Endodermal cell (in vitro differentiated cells): ENCODE results near the gene SLC6A11. TPM values are rescaled to one million over a fixed set of nuclear protein-coding genes. Genes with fewer than 3 reads are reported as not detected.

Experiments used
- DNase-seq: peaks from one replicate; pipeline ENCODE4 v3.0.0-alpha.2; 2017
- H3K27ac ChIP-seq: 2 replicates; pipeline ENCODE4 v1.5.1; 2013; ENCODE audit warnings: mild to moderate bottlenecking, low read depth, low read length, moderate library complexity
- H3K27me3 ChIP-seq: 2 replicates; pipeline ENCODE4 v1.6.1; 2013; ENCODE audit warnings: mild to moderate bottlenecking, low read length, moderate library complexity; ENCODE audit not compliant: insufficient read depth, control insufficient read depth, poor library complexity, severe bottlenecking
- H3K36me3 ChIP-seq: 2 replicates; pipeline ENCODE4 v1.7.0; 2013; ENCODE audit warnings: mild to moderate bottlenecking, low read length, moderate library complexity; ENCODE audit not compliant: control insufficient read depth, insufficient read depth
- H3K4me1 ChIP-seq: one replicate; pipeline ENCODE4 v1.7.0; 2013; ENCODE audit warnings: low read length; ENCODE audit not compliant: control insufficient read depth, insufficient read depth
- H3K4me3 ChIP-seq: 2 replicates; pipeline ENCODE4 v1.5.1; 2013; ENCODE audit warnings: mild to moderate bottlenecking, low read length, moderate library complexity
- H3K9ac ChIP-seq: 2 replicates; pipeline ENCODE4 v1.6.1; 2013; ENCODE audit warnings: mild to moderate bottlenecking, low read length, moderate library complexity; ENCODE audit not compliant: poor library complexity, severe bottlenecking; ENCODE audit errors: extremely low read depth
- H3K9me3 ChIP-seq: 2 replicates; pipeline ENCODE4 v1.6.1; 2013; ENCODE audit warnings: mild to moderate bottlenecking, low read length, moderate library complexity; ENCODE audit not compliant: control insufficient read depth
- H3K27ac Mint-ChIP-seq: 2 replicates; pipeline ENCODE4 v1.8.0; 2020; ENCODE audit warnings: mixed read lengths
- H3K27me3 Mint-ChIP-seq: 2 replicates; pipeline ENCODE4 v1.8.0; 2021; ENCODE audit warnings: mild to moderate bottlenecking, mixed read lengths; ENCODE audit not compliant: insufficient read depth
- H3K36me3 Mint-ChIP-seq: 2 replicates; pipeline ENCODE4 v1.8.0; 2020; ENCODE audit warnings: low read depth, mixed read lengths
- H3K4me1 Mint-ChIP-seq: 2 replicates; pipeline ENCODE4 v1.8.0; 2020; ENCODE audit warnings: mixed read lengths
- H3K4me3 Mint-ChIP-seq: 2 replicates; pipeline ENCODE4 v1.8.0; 2020; ENCODE audit warnings: mild to moderate bottlenecking, moderate library complexity, mixed read lengths
- H3K9me3 Mint-ChIP-seq: 2 replicates; pipeline ENCODE4 v1.8.0; 2020; ENCODE audit warnings: mild to moderate bottlenecking, mixed read lengths
- CTCF ChIP-seq: fragments of 200-600 bp; sonication (generic); conservative IDR thresholded peaks from 2 replicates; pipeline ENCODE4 v1.5.0; 2021; ENCODE audit warnings: antibody characterized with exemption, mild to moderate bottlenecking
- WGBS, 2 experiments: methylation state at CpG; one replicate each; pipeline versions ENCODE4 v1.1.5 to v1.1.7; 2013; ENCODE audit warnings: missing lambda C conversion rate in 2 of 2, mixed read lengths in 1 of 2; ENCODE audit not compliant: insufficient coverage in 1 of 2, insufficient read length in 1 of 2; 5-methylcytosine and 5-hydroxymethylcytosine counted together
- total RNA-seq, 2 donors: library from RNA; stranded (reverse); fragmentation: NEBNext Ultra II Directional in 1 of 2; extraction: Animal tissue kit (Norgen Biotek cat#: 25700) in 1 of 2; gene quantifications; 2 replicates in 1 of 2; 3 replicates in 1 of 2; pipeline ENCODE4 v1.2.1, GENCODE V29; 2021

Gene SLC6A11
- total RNA-seq, 2 donors from 2014 or later: 0.27 to 0.73 TPM

- Mint-ChIP-seq H3K4me3 (no peak overlapping the region), H3K27me3 (peaks cover 17% of the 10 kb centered on the region), H3K9me3 (no peaks in the 10 kb centered on the region), H3K36me3 (no peaks in the 10 kb centered on the region), H3K27ac (no peak overlapping the region), H3K4me1 (no peaks in the 10 kb centered on the region)
- no peak for TF ChIP-seq CTCF
- WGBS, 2 experiments: 54 to 69% methylated on average over 4 to 6 of the region's 6 CpGs
- no peaks in the 10 kb centered on the region for H3K36me3 ChIP-seq
- DNase-seq: peak; percentile 89
- H3K27ac ChIP-seq: no peak overlapping the region
- no peaks in the 10 kb centered on the region for H3K9me3 ChIP-seq
- H3K4me3 ChIP-seq: no peak overlapping the region
- H3K4me1 ChIP-seq: no peaks in the 10 kb centered on the region
- H3K9ac ChIP-seq: no peak overlapping the region
- H3K27me3 ChIP-seq: no peaks in the 10 kb centered on the region
Measured at GRCh38 chr3:10964537-10965167, 148.6 kb downstream of the SLC6A11 start.

DNA sequence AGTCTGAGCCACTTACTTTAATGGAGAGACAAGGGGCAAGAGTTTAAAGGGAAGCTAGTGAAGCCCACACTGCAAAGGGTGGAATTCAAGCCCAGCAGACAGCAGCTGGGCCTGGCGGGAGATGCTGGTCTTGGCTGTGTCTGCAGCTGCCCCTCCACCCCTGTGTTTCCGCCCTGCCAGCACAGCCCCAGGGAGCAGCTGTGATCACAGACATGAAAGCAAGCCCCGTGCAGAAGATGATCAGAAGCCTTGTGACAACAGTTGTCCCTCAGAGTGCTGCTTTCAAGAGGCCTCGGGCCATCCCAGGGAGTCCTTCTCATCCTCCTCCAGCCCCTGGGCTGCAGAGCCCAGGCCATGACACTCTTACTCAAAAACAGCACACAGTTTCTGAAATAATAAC lies 152.4 kb downstream of the SLC6A11 start:
- Histone ChIP-seq H3K27ac (no peak overlapping the region), H3K9ac (no peak overlapping the region), H3K4me3 (no peak overlapping the region), H3K4me1 (no peaks in the 10 kb centered on the region), H3K9me3 (no peaks in the 10 kb centered on the region), H3K36me3 (no peaks in the 10 kb centered on the region), H3K27me3 (no peaks in the 10 kb centered on the region)
- H3K9me3 Mint-ChIP-seq: no peaks in the 10 kb centered on the region
- H3K4me3 Mint-ChIP-seq: no peak overlapping the region
- no peak overlapping the region for H3K27ac Mint-ChIP-seq
- peaks cover 6% of the 10 kb centered on the region for H3K4me1 Mint-ChIP-seq
- WGBS, 2 experiments: 64 to 69% methylated on average over 2 to 4 of the region's 4 CpGs
- peaks cover 10% of the 10 kb centered on the region for H3K27me3 Mint-ChIP-seq
- DNase-seq: peak; percentile 59
- no peaks in the 10 kb centered on the region for H3K36me3 Mint-ChIP-seq
- no peak for TF ChIP-seq CTCF

DNA sequence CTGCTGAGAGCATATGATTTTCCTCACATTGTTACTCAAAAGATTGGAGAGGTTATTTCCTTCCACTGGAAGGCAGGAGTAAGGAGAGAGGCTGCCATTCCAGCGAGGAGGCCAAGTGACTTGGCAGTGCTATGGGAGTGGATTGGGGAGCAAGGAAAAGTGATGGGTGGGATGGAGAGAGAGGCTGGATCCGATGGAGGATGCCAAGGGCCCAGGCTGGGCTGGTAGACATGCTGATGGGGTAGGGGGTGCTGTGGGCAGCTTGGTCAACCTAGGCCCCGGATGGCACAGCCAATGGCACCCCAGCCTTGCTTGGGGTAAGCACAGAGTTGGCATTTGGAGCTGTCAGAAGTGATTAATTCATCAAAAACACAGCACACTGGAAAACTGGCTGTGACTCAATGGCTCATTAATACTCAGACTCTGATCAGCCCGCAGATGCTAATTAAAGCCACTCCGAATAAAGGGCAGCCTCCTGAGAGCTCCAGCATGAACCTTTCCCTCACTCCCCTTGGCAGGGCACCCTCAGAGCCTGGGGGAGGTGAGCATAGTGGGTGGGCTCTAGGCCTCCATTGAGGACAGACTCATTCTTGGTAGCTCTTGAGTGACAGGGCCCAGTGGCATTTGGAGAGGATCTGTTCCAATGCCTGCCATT lies 154.4 kb downstream of the SLC6A11 start:
- Mint-ChIP-seq H3K4me1 (peaks cover 6% of the 10 kb centered on the region), H3K36me3 (no peaks in the 10 kb centered on the region), H3K9me3 (no peaks in the 10 kb centered on the region), H3K27ac (no peak overlapping the region), H3K27me3 (peaks cover 10% of the 10 kb centered on the region), H3K4me3 (no peak overlapping the region)
- no peaks in the 10 kb centered on the region for H3K36me3 ChIP-seq
- no peak overlapping the region for H3K9ac ChIP-seq
- no peak overlapping the region for H3K4me3 ChIP-seq
- no peak overlapping the region for H3K27ac ChIP-seq
- no peaks in the 10 kb centered on the region for H3K4me1 ChIP-seq
- TF ChIP-seq CTCF: no peak
- H3K9me3 ChIP-seq: no peaks in the 10 kb centered on the region
- DNase-seq: no peak
- H3K27me3 ChIP-seq: no peaks in the 10 kb centered on the region
- 85 to 87% methylated on average over 3 to 5 of the region's 5 CpGs for WGBS, 2 experiments
